Measurements from ENCODE around the gene BBS9.

BBS9 gene

DNA sequence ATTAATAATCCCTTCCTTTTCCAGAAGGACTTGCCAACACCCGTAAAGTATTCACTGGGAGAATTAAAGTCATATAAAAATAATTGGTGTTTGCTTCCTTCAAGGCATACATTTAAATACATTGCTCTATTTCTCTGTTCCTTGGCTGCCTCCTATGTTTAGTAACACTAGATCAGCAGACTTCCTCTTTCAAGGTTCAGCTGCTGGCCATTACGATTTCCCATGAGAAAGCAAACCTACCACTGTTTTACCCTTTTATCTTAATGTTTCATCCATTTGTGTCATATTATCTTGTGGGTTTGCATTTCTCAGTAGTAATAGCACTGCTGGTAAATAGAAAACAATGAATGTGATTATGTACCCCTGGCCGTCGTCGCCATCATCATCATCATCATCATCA, 462.1 kb downstream of the BBS9 start:
- H3K79me1 ChIP-seq (replicated peaks; ENCODE audit: low read length, poor library complexity, severe bottlenecking) = no peaks in the 10 kb centered on the region
- H2BK12ac ChIP-seq (ENCODE audit: low read length in 2 of 2) = no peak overlapping the region
- H2AFZ ChIP-seq (ENCODE audit: low read depth, low read length) = no peak overlapping the region
- H3K4me2 ChIP-seq (ENCODE audit: low read length, poor library complexity, severe bottlenecking) = no peak overlapping the region
- H3K4ac ChIP-seq (ENCODE audit: low read depth in 1 of 2, low read length in 2 of 2) = no peak overlapping the region
- H3K14ac ChIP-seq (ENCODE audit: low read length in 2 of 2) = no peak overlapping the region
- no peak overlapping the region for H2BK15ac ChIP-seq (ENCODE audit: low read depth, poor library complexity, severe bottlenecking)
- no peak overlapping the region for H3K27ac ChIP-seq (ENCODE audit: low read length, poor library complexity, severe bottlenecking)
- H4K8ac ChIP-seq (ENCODE audit: low read length) = no peak overlapping the region
- no peak overlapping the region for H3K9ac ChIP-seq (ENCODE audit: low read length)
- H3K4me1 ChIP-seq (ENCODE audit: control insufficient read depth, insufficient read depth, low read depth, low read length) = no peaks in the 10 kb centered on the region
- no peak overlapping the region for H2BK120ac ChIP-seq (ENCODE audit: low read depth, low read length)
- H2BK5ac ChIP-seq (ENCODE audit: low read depth, low read length, poor library complexity, severe bottlenecking) = no peak overlapping the region
- no peak overlapping the region for H4K91ac ChIP-seq (ENCODE audit: low read length)
- no peak overlapping the region for H2AK5ac ChIP-seq (ENCODE audit: low read length, severe bottlenecking)
- H3K23ac ChIP-seq (ENCODE audit: low read length in 2 of 2) = no peak overlapping the region
- H3K4me3 ChIP-seq (ENCODE audit: insufficient read depth in 1 of 2, low read depth in 1 of 2, low read length in 2 of 2) = no peak overlapping the region
- no peaks in the 10 kb centered on the region for H3K36me3 ChIP-seq (ENCODE audit: control insufficient read depth in 1 of 2, insufficient read depth in 2 of 2, low read depth in 1 of 2, low read length in 2 of 2)
- H3K18ac ChIP-seq (ENCODE audit: low read depth in 1 of 2, low read length in 2 of 2) = no peak overlapping the region
- H3K27me3 ChIP-seq (ENCODE audit: control insufficient read depth in 1 of 2, insufficient read depth in 1 of 2, low read length in 2 of 2) = no peaks in the 10 kb centered on the region
- WGBS = 33% methylated on average over 1 of the region's 5 CpGs
- no peak for DNase-seq
- H3K9me3 ChIP-seq (ENCODE audit: control insufficient read depth, low read length) = no peaks in the 10 kb centered on the region

- Histone ChIP-seq H2AK5ac (ENCODE audit: low read length, severe bottlenecking) (no peak overlapping the region), H3K27ac (ENCODE audit: low read length, poor library complexity, severe bottlenecking) (no peak overlapping the region), H4K91ac (ENCODE audit: low read length) (no peak overlapping the region), H3K9me3 (ENCODE audit: control insufficient read depth, low read length) (no peaks in the 10 kb centered on the region), H3K4ac (ENCODE audit: low read depth in 1 of 2, low read length in 2 of 2) (no peak overlapping the region), H3K9ac (ENCODE audit: low read length) (no peak overlapping the region), H3K27me3 (ENCODE audit: control insufficient read depth in 1 of 2, insufficient read depth in 1 of 2, low read length in 2 of 2) (no peaks in the 10 kb centered on the region), H3K4me3 (ENCODE audit: insufficient read depth in 1 of 2, low read depth in 1 of 2, low read length in 2 of 2) (no peak overlapping the region), H2BK5ac (ENCODE audit: low read depth, low read length, poor library complexity, severe bottlenecking) (no peak overlapping the region), H2BK15ac (ENCODE audit: low read depth, poor library complexity, severe bottlenecking) (no peak overlapping the region), H3K36me3 (ENCODE audit: control insufficient read depth in 1 of 2, insufficient read depth in 2 of 2, low read depth in 1 of 2, low read length in 2 of 2) (no peaks in the 10 kb centered on the region), H4K8ac (ENCODE audit: low read length) (no peak overlapping the region), H3K4me2 (ENCODE audit: low read length, poor library complexity, severe bottlenecking) (no peak overlapping the region), H3K14ac (ENCODE audit: low read length in 2 of 2) (no peak overlapping the region), H2BK120ac (ENCODE audit: low read depth, low read length) (no peak overlapping the region), H3K4me1 (ENCODE audit: control insufficient read depth, insufficient read depth, low read depth, low read length) (no peaks in the 10 kb centered on the region), H3K23ac (ENCODE audit: low read length in 2 of 2) (no peak overlapping the region), H3K79me1 (replicated peaks; ENCODE audit: low read length, poor library complexity, severe bottlenecking) (no peaks in the 10 kb centered on the region), H2AFZ (ENCODE audit: low read depth, low read length) (no peak overlapping the region), H2BK12ac (ENCODE audit: low read length in 2 of 2) (no peak overlapping the region), H3K18ac (ENCODE audit: low read depth in 1 of 2, low read length in 2 of 2) (peak overlapping the region in 1 of 2 experiments; percentile 37)
- DNase-seq = no peak
Observed at GRCh38 chr7:33592718-33593117, 463.4 kb downstream of the BBS9 start.

DNA sequence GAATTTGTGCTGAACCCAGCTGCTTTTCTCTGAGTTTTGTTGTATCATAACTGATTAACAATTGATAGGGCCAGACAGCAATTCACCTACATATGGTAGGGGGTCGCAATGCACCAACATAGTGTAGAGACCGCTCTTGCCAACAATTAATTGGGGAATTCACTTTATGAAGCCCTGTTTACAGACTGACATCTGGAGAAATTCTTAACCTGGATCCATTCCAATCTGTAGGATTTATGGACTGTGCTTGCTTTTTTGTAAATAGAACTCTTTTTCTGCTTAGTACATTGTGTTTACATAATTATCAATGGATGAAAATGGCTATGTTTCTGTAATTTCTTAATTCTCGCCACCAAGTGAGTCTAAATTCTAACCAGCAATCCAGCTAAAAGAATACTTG, 464.2 kb downstream of the BBS9 start:
- no peak overlapping the region for H3K23ac ChIP-seq (ENCODE audit: low read length in 2 of 2)
- no peak overlapping the region for H4K8ac ChIP-seq (ENCODE audit: low read length)
- H3K9ac ChIP-seq (ENCODE audit: low read length) = no peak overlapping the region
- no peak overlapping the region for H2BK12ac ChIP-seq (ENCODE audit: low read length in 2 of 2)
- H2BK120ac ChIP-seq (ENCODE audit: low read depth, low read length) = no peak overlapping the region
- H3K4me3 ChIP-seq (ENCODE audit: insufficient read depth in 1 of 2, low read depth in 1 of 2, low read length in 2 of 2) = no peak overlapping the region
- H3K79me1 ChIP-seq (replicated peaks; ENCODE audit: low read length, poor library complexity, severe bottlenecking) = no peaks in the 10 kb centered on the region
- H3K4me2 ChIP-seq (ENCODE audit: low read length, poor library complexity, severe bottlenecking) = no peak overlapping the region
- no peak for DNase-seq
- H3K4me1 ChIP-seq (ENCODE audit: control insufficient read depth, insufficient read depth, low read depth, low read length) = no peaks in the 10 kb centered on the region
- no peak overlapping the region for H2BK5ac ChIP-seq (ENCODE audit: low read depth, low read length, poor library complexity, severe bottlenecking)
- H3K27me3 ChIP-seq (ENCODE audit: control insufficient read depth in 1 of 2, insufficient read depth in 1 of 2, low read length in 2 of 2) = no peaks in the 10 kb centered on the region
- H3K4ac ChIP-seq (ENCODE audit: low read depth in 1 of 2, low read length in 2 of 2) = no peak overlapping the region
- H3K14ac ChIP-seq (ENCODE audit: low read length in 2 of 2) = no peak overlapping the region
- no peaks in the 10 kb centered on the region for H3K9me3 ChIP-seq (ENCODE audit: control insufficient read depth, low read length)
- no peak overlapping the region for H3K18ac ChIP-seq (ENCODE audit: low read depth in 1 of 2, low read length in 2 of 2)
- no peak overlapping the region for H3K27ac ChIP-seq (ENCODE audit: low read length, poor library complexity, severe bottlenecking)
- H4K91ac ChIP-seq (ENCODE audit: low read length) = no peak overlapping the region
- no peak overlapping the region for H2BK15ac ChIP-seq (ENCODE audit: low read depth, poor library complexity, severe bottlenecking)
- H2AK5ac ChIP-seq (ENCODE audit: low read length, severe bottlenecking) = no peak overlapping the region
- H2AFZ ChIP-seq (ENCODE audit: low read depth, low read length) = no peak overlapping the region
- no peaks in the 10 kb centered on the region for H3K36me3 ChIP-seq (ENCODE audit: control insufficient read depth in 1 of 2, insufficient read depth in 2 of 2, low read depth in 1 of 2, low read length in 2 of 2)
- WGBS = 85% methylated on average over 3 of the region's 3 CpGs

- H3K4me1 ChIP-seq (ENCODE audit: control insufficient read depth, insufficient read depth, low read depth, low read length) = no peaks in the 10 kb centered on the region
- H3K79me1 ChIP-seq (replicated peaks; ENCODE audit: low read length, poor library complexity, severe bottlenecking) = no peaks in the 10 kb centered on the region
- H3K27ac ChIP-seq (ENCODE audit: low read length, poor library complexity, severe bottlenecking) = no peak overlapping the region
- no peak overlapping the region for H2BK12ac ChIP-seq (ENCODE audit: low read length in 2 of 2)
- H3K4me2 ChIP-seq (ENCODE audit: low read length, poor library complexity, severe bottlenecking) = no peak overlapping the region
- H4K8ac ChIP-seq (ENCODE audit: low read length) = no peak overlapping the region
- H2AFZ ChIP-seq (ENCODE audit: low read depth, low read length) = no peak overlapping the region
- no peaks in the 10 kb centered on the region for H3K36me3 ChIP-seq (ENCODE audit: control insufficient read depth in 1 of 2, insufficient read depth in 2 of 2, low read depth in 1 of 2, low read length in 2 of 2)
- H3K27me3 ChIP-seq (ENCODE audit: control insufficient read depth in 1 of 2, insufficient read depth in 1 of 2, low read length in 2 of 2) = no peaks in the 10 kb centered on the region
- DNase-seq = no peak
- H2BK5ac ChIP-seq (ENCODE audit: low read depth, low read length, poor library complexity, severe bottlenecking) = no peak overlapping the region
- no peak overlapping the region for H3K4ac ChIP-seq (ENCODE audit: low read depth in 1 of 2, low read length in 2 of 2)
- no peak overlapping the region for H3K23ac ChIP-seq (ENCODE audit: low read length in 2 of 2)
- H3K4me3 ChIP-seq (ENCODE audit: insufficient read depth in 1 of 2, low read depth in 1 of 2, low read length in 2 of 2) = no peak overlapping the region
- no peak overlapping the region for H3K9ac ChIP-seq (ENCODE audit: low read length)
- no peak overlapping the region for H2BK120ac ChIP-seq (ENCODE audit: low read depth, low read length)
- H4K91ac ChIP-seq (ENCODE audit: low read length) = no peak overlapping the region
- H3K9me3 ChIP-seq (ENCODE audit: control insufficient read depth, low read length) = no peaks in the 10 kb centered on the region
- no peak overlapping the region for H3K18ac ChIP-seq (ENCODE audit: low read depth in 1 of 2, low read length in 2 of 2)
- no peak overlapping the region for H2AK5ac ChIP-seq (ENCODE audit: low read length, severe bottlenecking)
- H2BK15ac ChIP-seq (ENCODE audit: low read depth, poor library complexity, severe bottlenecking) = no peak overlapping the region
- H3K14ac ChIP-seq (ENCODE audit: low read length in 2 of 2) = no peak overlapping the region
Observed at GRCh38 chr7:33596686-33597085, 467.3 kb downstream of the BBS9 start.
